ENCODE data around the gene PLA2G3. TPM values are rescaled to one million over a fixed set of nuclear protein-coding genes. Genes with fewer than 3 reads are reported as not detected.

PLA2G3 gene
- total and polyA plus RNA-seq, 2 of the 8 experiments (the other 6 are each of a cell fraction or from before 2014, with no cell fraction given): 18.1 to 25.9 TPM

DNA sequence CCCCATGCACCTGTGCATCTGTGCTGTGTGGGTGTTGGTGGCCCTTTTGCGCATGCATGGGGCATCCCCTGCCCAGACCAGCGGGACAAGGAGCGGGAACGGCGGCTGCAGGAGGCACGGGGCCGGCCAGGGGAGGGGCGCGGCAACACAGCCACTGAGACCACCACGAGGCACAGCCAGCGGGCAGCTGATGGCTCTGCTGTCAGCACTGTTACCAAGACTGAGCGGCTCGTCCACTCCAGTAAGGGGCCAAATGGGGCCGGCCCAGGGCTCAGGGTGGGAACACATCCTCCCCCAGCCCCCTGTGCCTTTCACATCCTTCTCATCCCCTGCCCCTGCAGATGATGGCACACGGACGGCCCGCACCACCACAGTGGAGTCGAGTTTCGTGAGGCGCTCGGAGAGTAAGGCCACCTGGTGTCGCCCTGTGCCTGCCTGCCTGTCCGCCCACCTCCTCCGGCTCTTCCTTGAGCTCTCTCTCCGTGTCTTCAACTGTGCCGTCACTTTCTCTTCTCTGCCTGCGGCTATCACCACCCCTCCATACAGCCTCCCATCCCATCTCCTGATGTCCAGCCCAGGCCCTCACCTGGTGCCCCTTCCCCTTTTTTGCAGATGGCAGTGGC lies 43.5 kb downstream of the PLA2G3 start:
- Histone ChIP-seq H3K4ac (replicated peaks; ENCODE audit: insufficient read length, low read depth, low read length) (no peak overlapping the region), H3K4me3 (ENCODE audit: extremely low read depth in 1 of 4, insufficient read depth in 2 of 4, low read depth in 3 of 4, low read length in 4 of 4) (no peak overlapping the region), H3K4me2 (ENCODE audit: insufficient read depth in 1 of 2, low read depth in 2 of 2, low read length in 2 of 2) (no peak overlapping the region; a peak in 1 of 4 replicates), H4K20me1 (replicated peaks in 1 of 2; ENCODE audit: control insufficient read depth in 1 of 2, insufficient read depth in 2 of 2, low read length in 2 of 2) (no peaks in the 10 kb centered on the region), H3K18ac (ENCODE audit: extremely low read depth, low read length) (no peak overlapping the region), H2AFZ (ENCODE audit: low read length) (no peak overlapping the region), H3K79me2 (ENCODE audit: control insufficient read depth in 1 of 2, insufficient read depth in 2 of 2, low read length in 2 of 2) (no peaks in the 10 kb centered on the region), H2AK5ac (ENCODE audit: low read depth, low read length) (no peak overlapping the region), H3K56ac (replicated peaks; ENCODE audit: insufficient read length, low read depth, low read length) (no peak overlapping the region), H2BK20ac (ENCODE audit: low read length) (no peak overlapping the region), H4K8ac (ENCODE audit: extremely low read depth, insufficient read depth, low read length) (no peak overlapping the region), H3K27ac (ENCODE audit: low read depth, low read length) (no peak overlapping the region), H3K36me3 (ENCODE audit: control insufficient read depth in 2 of 4, insufficient read depth in 4 of 4, low read length in 3 of 4) (no peaks in the 10 kb centered on the region), H2BK120ac (replicated peaks; ENCODE audit: low read depth, low read length) (no peak overlapping the region), H3K79me1 (ENCODE audit: low read depth, low read length) (no peaks in the 10 kb centered on the region), H3K23me2 (ENCODE audit: low read depth, low read length) (peaks cover 4% of the 10 kb centered on the region; the same call in 1 of the 2 replicates), H2BK12ac (ENCODE audit: low read depth, low read length) (no peak overlapping the region), H2BK15ac (ENCODE audit: low read length) (no peak overlapping the region; the same call in 1 of the 2 replicates), H3K9me3 (ENCODE audit: insufficient read depth in 2 of 2, low read depth in 1 of 2, low read length in 1 of 2) (no peaks in the 10 kb centered on the region), H3K23ac (ENCODE audit: insufficient read length) (no peak overlapping the region), H4K91ac (replicated peaks; ENCODE audit: insufficient read length, low read length) (no peak overlapping the region), H3K4me1 (replicated peaks in 1 of 4; ENCODE audit: control insufficient read depth in 3 of 4, insufficient read depth in 4 of 4, low read length in 3 of 4) (peaks cover 5 to 16% (median 12%) of the 10 kb centered on the region in 4 experiments), H3K14ac (ENCODE audit: insufficient read length) (no peak overlapping the region), H2BK5ac (ENCODE audit: low read depth, low read length) (peak overlapping the region; percentile 49; the same call in 1 of the 2 replicates), H3K9ac (replicated peaks in 1 of 4; ENCODE audit: extremely low read depth in 1 of 4, low read depth in 3 of 4, low read length in 3 of 4) (no peak overlapping the region), H3K27me3 (replicated peaks in 1 of 4; ENCODE audit: control insufficient read depth in 3 of 4, extremely low read depth in 1 of 4, insufficient read depth in 3 of 4, low read length in 3 of 4) (no peaks in the 10 kb centered on the region), H4K5ac (ENCODE audit: insufficient read length, low read depth, low read length) (no peak overlapping the region)
- 84% methylated on average over 24 of the region's 27 CpGs; no CpG with 5 or more reads in 1 of the 2 experiments for WGBS, 2 experiments (ENCODE audit: extremely low coverage in 1 of 2, insufficient coverage in 1 of 2, insufficient read length in 1 of 2, insufficient replicate concordance in 2 of 2, low coverage in 1 of 2, low lambda C conversion rate in 2 of 2, missing lambda C conversion rate in 1 of 2)
- DNase-seq (ENCODE audit: low read depth in 1 of 2, low spot score in 2 of 2): peak in 1 of 2 experiments; percentile 56
- ChIA-PET POLR2A (ENCODE audit: partially characterized antibody) (interaction anchor here (0.7 to 5.1 kb wide), 8 partner anchors 8 to 128 kb away, joined by 3 to 57 read pairs (median 4); partner anchors contain the start of genes MORC2, PLA2G3, SMTN and TUG1), CTCF (ENCODE audit: partially characterized antibody) (interaction anchor here (0.6 to 16.8 kb wide), 15 partner anchors 9 to 169 kb away, joined by 3 to 207 read pairs (median 5); partner anchors contain the start of genes SELENOM and SMTN)
- no peak for FAIRE-seq
- TF ChIP-seq GABPA (IDR thresholded peaks at IDR 0.05; ENCODE audit: borderline replicate concordance, insufficient read depth, low read length): no peak
- no peak for TF ChIP-seq ASH2L (IDR thresholded peaks at IDR 0.05; ENCODE audit: low read length)
- TF ChIP-seq SIN3A (conservative IDR thresholded peaks at IDR 0.05 in 1 of 2, IDR thresholded peaks at IDR 0.05 in 1 of 2; ENCODE audit: low read depth in 1 of 2, low read length in 2 of 2): no peak
- no peak for TF ChIP-seq SP1 (IDR thresholded peaks at IDR 0.05; ENCODE audit: low read depth, low read length)
- peak; percentile 34 to 50; a peak in 3 of 4 replicates for TF ChIP-seq RAD21 (IDR thresholded peaks at IDR 0.05 in 1 of 2, conservative IDR thresholded peaks at IDR 0.05 in 1 of 2; ENCODE audit: low read depth in 2 of 2, low read length in 2 of 2)
- no peak for TF ChIP-seq NANOG (IDR thresholded peaks at IDR 0.05; ENCODE audit: insufficient read depth, low read depth, low read length, poor library complexity, severe bottlenecking)
- no peak for TF ChIP-seq TAF1 (IDR thresholded peaks at IDR 0.05; ENCODE audit: low read depth, low read length)
- TF ChIP-seq FOSL1 (IDR thresholded peaks at IDR 0.05; ENCODE audit: insufficient read depth, low read depth, low read length): no peak
- TF ChIP-seq SUZ12 (IDR thresholded peaks at IDR 0.05; ENCODE audit: low read length): no peak
- no peak for TF ChIP-seq POU5F1 (IDR thresholded peaks at IDR 0.05; ENCODE audit: low read depth, low read length)

Data from H1 (cell line).